ENCODE data around the gene CEP112.

Gene CEP112

DNA sequence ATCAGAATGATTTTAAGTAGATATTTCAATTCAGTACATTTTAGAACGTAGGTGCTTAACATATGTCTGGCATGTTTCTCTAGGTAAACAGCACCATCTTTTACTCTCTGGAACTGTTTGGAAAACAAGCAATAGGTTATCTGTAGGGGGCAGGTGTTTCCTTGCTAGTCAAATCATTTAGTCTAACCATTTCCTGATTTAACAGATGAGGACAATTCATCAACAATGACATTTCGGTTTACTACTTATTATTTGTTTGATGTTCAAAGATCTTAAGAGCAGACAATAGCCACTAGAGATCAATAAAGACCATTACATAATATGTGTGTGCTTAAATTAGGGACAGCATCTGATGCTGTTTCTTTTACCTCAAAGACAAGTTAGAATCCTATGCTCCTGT is 173.1 kb downstream of the CEP112 start:
- TF ChIP-seq, protein P1, sequence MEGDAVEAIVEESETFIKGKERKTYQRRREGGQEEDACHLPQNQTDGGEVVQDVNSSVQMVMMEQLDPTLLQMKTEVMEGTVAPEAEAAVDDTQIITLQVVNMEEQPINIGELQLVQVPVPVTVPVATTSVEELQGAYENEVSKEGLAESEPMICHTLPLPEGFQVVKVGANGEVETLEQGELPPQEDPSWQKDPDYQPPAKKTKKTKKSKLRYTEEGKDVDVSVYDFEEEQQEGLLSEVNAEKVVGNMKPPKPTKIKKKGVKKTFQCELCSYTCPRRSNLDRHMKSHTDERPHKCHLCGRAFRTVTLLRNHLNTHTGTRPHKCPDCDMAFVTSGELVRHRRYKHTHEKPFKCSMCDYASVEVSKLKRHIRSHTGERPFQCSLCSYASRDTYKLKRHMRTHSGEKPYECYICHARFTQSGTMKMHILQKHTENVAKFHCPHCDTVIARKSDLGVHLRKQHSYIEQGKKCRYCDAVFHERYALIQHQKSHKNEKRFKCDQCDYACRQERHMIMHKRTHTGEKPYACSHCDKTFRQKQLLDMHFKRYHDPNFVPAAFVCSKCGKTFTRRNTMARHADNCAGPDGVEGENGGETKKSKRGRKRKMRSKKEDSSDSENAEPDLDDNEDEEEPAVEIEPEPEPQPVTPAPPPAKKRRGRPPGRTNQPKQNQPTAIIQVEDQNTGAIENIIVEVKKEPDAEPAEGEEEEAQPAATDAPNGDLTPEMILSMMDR (IDR thresholded peaks at IDR 0.05): no peak
- no peak for TF ChIP-seq ZFX (IDR thresholded peaks at IDR 0.05; ENCODE audit: borderline replicate concordance)
- no peak overlapping the region for H3K27ac ChIP-seq

DNA sequence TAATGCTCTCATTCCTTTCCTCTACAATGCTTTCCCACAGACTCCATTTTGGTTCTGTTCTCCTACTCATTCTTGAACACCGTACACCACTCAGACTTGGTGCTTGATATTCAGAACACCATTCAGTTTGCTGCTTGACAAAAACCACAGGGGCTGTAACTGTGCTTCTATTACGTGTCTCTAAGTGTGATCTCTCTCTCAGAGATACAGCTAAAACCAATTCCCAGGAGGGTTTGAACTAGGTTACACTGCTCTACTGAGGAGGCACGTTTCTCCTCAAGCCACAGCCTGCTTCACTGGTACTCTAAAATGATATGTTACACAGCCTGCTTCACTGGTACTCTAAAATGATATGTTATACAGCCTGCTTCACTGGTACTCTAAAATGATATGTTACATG is 175.7 kb downstream of the CEP112 start:
- TF ChIP-seq ZFX (IDR thresholded peaks at IDR 0.05; ENCODE audit: borderline replicate concordance): no peak
- TF ChIP-seq, protein P1 (IDR thresholded peaks at IDR 0.05): no peak
- no peak overlapping the region for H3K27ac ChIP-seq

DNA sequence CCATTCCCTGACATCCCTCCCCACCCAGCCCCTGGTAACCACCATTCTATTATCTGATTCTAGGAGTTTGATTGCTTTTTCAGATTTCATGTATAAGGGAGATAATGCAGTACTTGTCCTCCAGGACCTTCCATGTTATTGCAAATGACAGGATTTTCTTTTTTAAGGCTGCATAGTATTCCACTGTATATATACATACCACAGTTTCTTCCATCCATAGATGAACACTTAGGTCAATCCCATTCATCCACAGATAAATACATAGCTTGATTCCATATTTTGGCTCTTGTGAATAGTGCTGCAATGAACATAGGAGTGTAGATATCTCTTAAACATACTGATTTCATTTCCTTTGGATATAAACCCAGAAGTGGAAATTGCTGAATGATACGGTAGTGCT is 183.3 kb downstream of the CEP112 start:
- H3K27ac ChIP-seq: no peak overlapping the region
- no peak for TF ChIP-seq ZFX (IDR thresholded peaks at IDR 0.05; ENCODE audit: borderline replicate concordance)
- TF ChIP-seq, protein P1 (IDR thresholded peaks at IDR 0.05): no peak

DNA sequence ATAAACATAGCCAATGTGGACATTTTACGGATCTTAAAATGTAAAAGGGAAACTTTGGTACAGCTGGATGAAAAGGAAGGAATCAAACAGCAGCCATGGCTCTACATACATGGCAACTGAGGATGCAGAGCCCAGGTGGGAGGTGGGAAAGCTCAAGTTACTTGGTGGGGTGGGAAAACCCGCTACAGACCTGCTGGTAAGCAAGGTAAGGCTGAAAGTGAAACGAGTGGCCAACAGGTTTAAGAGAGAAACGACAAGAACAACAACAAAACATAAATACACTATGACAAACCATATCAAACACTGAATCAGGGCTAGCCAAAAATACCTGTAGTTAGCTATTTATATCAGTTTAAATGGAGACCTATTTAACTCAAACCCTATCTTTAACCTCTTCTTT is 185.3 kb downstream of the CEP112 start:
- H3K27ac ChIP-seq: no peak overlapping the region
- TF ChIP-seq, protein P1 (IDR thresholded peaks at IDR 0.05): no peak
- TF ChIP-seq ZFX (IDR thresholded peaks at IDR 0.05; ENCODE audit: borderline replicate concordance): no peak

DNA sequence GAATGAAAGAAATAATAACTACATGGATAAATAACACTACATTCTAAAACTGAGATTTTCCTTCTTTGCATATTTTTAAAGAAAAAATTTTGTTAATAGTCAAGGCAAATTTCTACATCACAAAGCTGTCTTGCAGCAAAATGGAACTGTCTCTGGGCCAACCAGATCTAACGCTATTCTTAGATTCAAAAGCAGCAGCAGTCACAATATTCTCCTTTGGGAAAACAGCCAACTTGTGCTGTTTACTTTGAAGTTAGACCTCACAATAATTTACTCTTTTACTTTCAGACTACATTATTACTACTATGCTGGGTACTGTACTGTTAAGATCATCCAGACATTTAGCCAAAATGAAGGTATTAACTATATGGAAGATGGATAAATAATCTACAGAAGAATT is 189.1 kb downstream of the CEP112 start:
- no peak for TF ChIP-seq ZFX (IDR thresholded peaks at IDR 0.05; ENCODE audit: borderline replicate concordance)
- TF ChIP-seq, protein P1 (IDR thresholded peaks at IDR 0.05): no peak
- no peak overlapping the region; the same call in 1 of the 2 replicates for H3K27ac ChIP-seq

DNA sequence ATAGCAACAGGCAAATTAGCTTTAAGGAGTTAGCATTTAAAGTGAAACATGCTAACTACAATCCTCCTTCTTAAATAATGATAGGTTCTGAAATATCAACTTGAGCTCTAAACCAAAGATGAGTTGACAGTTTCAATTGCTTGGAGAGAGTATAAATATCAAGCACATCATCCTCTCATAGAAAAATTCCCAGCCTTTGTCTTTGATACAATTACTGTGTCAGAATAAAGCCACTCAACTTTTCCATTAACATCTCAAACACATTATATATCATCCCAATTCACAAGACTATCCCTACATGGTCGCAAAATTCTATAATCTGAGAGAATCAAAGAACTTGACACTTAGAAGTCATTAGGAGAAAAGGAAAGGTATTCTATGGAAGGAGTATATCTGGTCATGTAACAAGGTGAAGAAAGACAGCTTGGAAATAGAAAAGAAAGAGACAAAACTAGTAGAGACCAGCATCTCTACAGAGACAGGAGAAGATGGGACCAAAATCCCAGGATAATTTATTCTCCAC is 189.8 kb downstream of the CEP112 start:
- no peak overlapping the region for H3K27ac ChIP-seq
- TF ChIP-seq ZFX (IDR thresholded peaks at IDR 0.05; ENCODE audit: borderline replicate concordance): no peak
- TF ChIP-seq, protein P1 (IDR thresholded peaks at IDR 0.05): no peak

DNA sequence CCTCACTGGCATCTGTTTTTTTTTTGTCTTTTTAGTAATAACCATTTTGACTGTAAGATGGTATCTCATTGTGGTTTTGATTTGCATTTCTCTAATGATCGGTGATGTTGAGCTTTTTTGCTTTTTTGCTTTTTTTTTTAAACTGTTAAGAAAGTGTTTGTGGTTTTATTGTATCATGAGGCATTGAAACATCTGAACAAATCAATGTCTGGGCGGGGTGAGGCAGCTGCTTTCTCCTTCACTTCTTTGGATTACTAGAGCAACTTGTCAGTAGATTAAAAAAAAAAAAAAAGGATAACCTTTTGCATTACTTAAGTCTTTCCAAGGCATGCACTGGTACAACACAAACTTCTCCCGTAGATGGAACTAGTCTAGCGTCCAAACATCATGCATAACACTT is 191.7 kb downstream of the CEP112 start:
- TF ChIP-seq, protein P1 (IDR thresholded peaks at IDR 0.05): no peak
- TF ChIP-seq ZFX (IDR thresholded peaks at IDR 0.05; ENCODE audit: borderline replicate concordance): no peak
- no peak overlapping the region for H3K27ac ChIP-seq
